Measurements from ENCODE around the gene HECW1.
"Not testable (repeated sequence)": the region's sequence is repeated elsewhere in the genome, so short reads cannot be mapped to it uniquely, and the experiment has no call there.

The HECW1 gene

GRCh38 chr7:43590862-43591557, 478.6 kb downstream of the HECW1 start:
- Histone ChIP-seq H3K9ac (ENCODE audit: low read length) (no peak overlapping the region), H3K27ac (ENCODE audit: low read depth, low read length) (no peak overlapping the region)

GRCh38 chr7:43591558-43592180, 479.2 kb downstream of the HECW1 start:
- peaks cover 11% of the 10 kb centered on the region for H3K4me1 ChIP-seq (ENCODE audit: control insufficient read depth, insufficient read depth, low read length)
- no peaks in the 10 kb centered on the region for H3K9me3 ChIP-seq (ENCODE audit: control insufficient read depth, insufficient read depth, low read depth, low read length)
- no peaks in the 10 kb centered on the region for H3K27me3 ChIP-seq (ENCODE audit: control insufficient read depth, insufficient read depth, low read length)
- no peaks in the 10 kb centered on the region; the same call in none of the 2 replicates for H3K36me3 ChIP-seq (ENCODE audit: control insufficient read depth, insufficient read depth, low read length)
- no peak overlapping the region for H3K27ac ChIP-seq (ENCODE audit: low read depth, low read length)
- H3K4me3 ChIP-seq (ENCODE audit: low read depth, low read length), result no peak overlapping the region
- H3K9ac ChIP-seq (ENCODE audit: low read length), result no peak overlapping the region

More at GRCh38 chr7:43590862-43591557, 478.6 kb downstream of the HECW1 start:
- Histone ChIP-seq H3K36me3 (ENCODE audit: control insufficient read depth, insufficient read depth, low read length) (no peaks in the 10 kb centered on the region; the same call in 1 of the 2 replicates), H3K9me3 (ENCODE audit: control insufficient read depth, insufficient read depth, low read depth, low read length) (no peaks in the 10 kb centered on the region), H3K27me3 (ENCODE audit: control insufficient read depth, insufficient read depth, low read length) (no peaks in the 10 kb centered on the region), H3K4me3 (ENCODE audit: low read depth, low read length) (no peak overlapping the region), H3K4me1 (ENCODE audit: control insufficient read depth, insufficient read depth, low read length) (peaks cover 14% of the 10 kb centered on the region)

GRCh38 chr7:43592326-43592725, 479.9 kb downstream of the HECW1 start:
- Histone ChIP-seq H3K9me3 (ENCODE audit: control insufficient read depth, insufficient read depth, low read depth, low read length) (no peaks in the 10 kb centered on the region), H3K4me3 (ENCODE audit: low read depth, low read length) (no peak overlapping the region), H3K9ac (ENCODE audit: low read length) (no peak overlapping the region), H3K27ac (ENCODE audit: low read depth, low read length) (no peak overlapping the region), H3K4me1 (ENCODE audit: control insufficient read depth, insufficient read depth, low read length) (peaks cover 11% of the 10 kb centered on the region), H3K36me3 (ENCODE audit: control insufficient read depth, insufficient read depth, low read length) (peaks cover 3% of the 10 kb centered on the region), H3K27me3 (ENCODE audit: control insufficient read depth, insufficient read depth, low read length) (no peaks in the 10 kb centered on the region)

DNA sequence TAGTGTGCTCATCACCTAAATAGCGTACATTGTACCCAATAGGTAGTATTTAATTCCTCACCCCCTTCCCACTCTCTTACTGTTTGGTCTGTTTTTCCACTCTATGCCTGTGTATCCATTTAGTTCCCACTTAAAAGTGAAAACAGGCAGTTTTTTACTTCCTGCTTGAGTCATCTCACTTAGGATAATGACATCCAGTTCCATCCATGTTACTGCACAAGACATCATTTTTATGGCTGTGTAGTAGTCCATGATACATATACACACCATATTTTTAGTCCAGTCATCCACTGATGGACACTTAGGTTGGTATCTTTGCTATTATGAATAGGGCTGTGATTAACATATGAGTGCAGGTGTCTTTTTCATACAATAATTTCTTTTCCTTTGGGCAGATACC, 480.6 kb downstream of the HECW1 start:
- Histone ChIP-seq H3K27ac (ENCODE audit: low read depth, low read length) (no peak overlapping the region), H3K9ac (ENCODE audit: low read length) (no peak overlapping the region), H3K36me3 (ENCODE audit: control insufficient read depth, insufficient read depth, low read length) (peaks cover 10% of the 10 kb centered on the region), H3K27me3 (ENCODE audit: control insufficient read depth, insufficient read depth, low read length) (no peaks in the 10 kb centered on the region), H3K4me3 (ENCODE audit: low read depth, low read length) (no peak overlapping the region), H3K9me3 (ENCODE audit: control insufficient read depth, insufficient read depth, low read depth, low read length) (no peaks in the 10 kb centered on the region), H3K4me1 (ENCODE audit: control insufficient read depth, insufficient read depth, low read length) (peaks cover 11% of the 10 kb centered on the region)

DNA sequence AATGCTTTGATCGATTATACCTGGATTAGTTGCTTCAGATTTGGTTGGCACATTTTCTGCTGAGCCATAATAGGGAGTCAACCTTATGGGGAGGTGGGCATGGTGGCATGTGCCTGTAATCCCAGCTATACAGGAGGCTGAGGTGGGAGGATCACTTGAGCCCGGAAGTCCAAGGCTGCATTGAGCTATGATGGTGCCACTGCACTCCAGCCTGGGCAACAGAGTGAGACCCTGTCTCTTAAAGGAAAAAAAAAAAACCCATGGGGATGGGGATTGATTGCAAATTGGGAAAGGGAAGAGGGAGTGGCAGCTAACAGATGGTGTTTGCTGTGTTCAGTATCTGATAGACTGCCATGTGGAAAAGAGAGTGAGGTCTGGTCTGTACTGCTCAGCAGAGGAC, 481.6 kb downstream of the HECW1 start:
- Histone ChIP-seq H3K27ac (ENCODE audit: low read depth, low read length) (no peak overlapping the region), H3K9ac (ENCODE audit: low read length) (no peak overlapping the region), H3K9me3 (ENCODE audit: control insufficient read depth, insufficient read depth, low read depth, low read length) (no peaks in the 10 kb centered on the region), H3K4me3 (ENCODE audit: low read depth, low read length) (no peak overlapping the region), H3K27me3 (ENCODE audit: control insufficient read depth, insufficient read depth, low read length) (no peaks in the 10 kb centered on the region), H3K4me1 (ENCODE audit: control insufficient read depth, insufficient read depth, low read length) (peaks cover 7% of the 10 kb centered on the region), H3K36me3 (ENCODE audit: control insufficient read depth, insufficient read depth, low read length) (peaks cover 11% of the 10 kb centered on the region)

DNA sequence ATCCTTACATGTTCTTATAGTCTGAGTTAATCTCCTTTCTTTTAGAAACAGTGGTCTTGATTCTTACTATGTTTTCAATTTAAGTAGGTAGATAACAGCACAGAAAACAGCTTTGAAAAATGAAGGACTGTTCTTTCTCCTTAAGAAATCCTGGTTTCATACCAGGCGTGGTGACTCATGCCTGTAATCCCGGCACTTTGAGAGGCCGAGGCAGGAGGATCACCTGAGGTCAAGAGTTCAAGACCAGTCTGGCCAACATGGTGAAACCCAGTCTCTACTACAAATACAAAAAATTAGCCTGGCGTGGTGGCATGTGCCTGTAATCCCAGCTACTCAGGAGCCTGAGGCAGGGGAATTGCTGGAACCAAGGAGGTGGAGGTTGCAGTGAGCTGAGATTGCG, 484.0 kb downstream of the HECW1 start:
- H3K27ac ChIP-seq (ENCODE audit: low read depth, low read length); H3K9me3 ChIP-seq (ENCODE audit: control insufficient read depth, insufficient read depth, low read depth, low read length); H3K4me3 ChIP-seq (ENCODE audit: low read depth, low read length); H3K9ac ChIP-seq (ENCODE audit: low read length); H3K27me3 ChIP-seq (ENCODE audit: control insufficient read depth, insufficient read depth, low read length); H3K4me1 ChIP-seq (ENCODE audit: control insufficient read depth, insufficient read depth, low read length): not testable (repeated sequence)
- H3K36me3 ChIP-seq (ENCODE audit: control insufficient read depth, insufficient read depth, low read length), result peaks cover 14% of the 10 kb centered on the region

GRCh38 chr7:43600056-43600455, 487.6 kb downstream of the HECW1 start:
- Histone ChIP-seq H3K4me1 (ENCODE audit: control insufficient read depth, insufficient read depth, low read length) (peaks cover 8% of the 10 kb centered on the region), H3K36me3 (ENCODE audit: control insufficient read depth, insufficient read depth, low read length) (peaks cover 16% of the 10 kb centered on the region), H3K27ac (ENCODE audit: low read depth, low read length) (no peak overlapping the region), H3K9me3 (ENCODE audit: control insufficient read depth, insufficient read depth, low read depth, low read length) (peaks cover 5% of the 10 kb centered on the region), H3K9ac (ENCODE audit: low read length) (no peak overlapping the region), H3K4me3 (ENCODE audit: low read depth, low read length) (no peak overlapping the region), H3K27me3 (ENCODE audit: control insufficient read depth, insufficient read depth, low read length) (no peaks in the 10 kb centered on the region)

GRCh38 chr7:43602256-43602655, 489.8 kb downstream of the HECW1 start:
- peaks cover 8% of the 10 kb centered on the region for H3K4me1 ChIP-seq (ENCODE audit: control insufficient read depth, insufficient read depth, low read length)
- no peak overlapping the region for H3K4me3 ChIP-seq (ENCODE audit: low read depth, low read length)
- H3K27ac ChIP-seq (ENCODE audit: low read depth, low read length), result no peak overlapping the region
- H3K9me3 ChIP-seq (ENCODE audit: control insufficient read depth, insufficient read depth, low read depth, low read length), result peaks cover 5% of the 10 kb centered on the region
- peaks cover 14% of the 10 kb centered on the region for H3K36me3 ChIP-seq (ENCODE audit: control insufficient read depth, insufficient read depth, low read length)
- H3K9ac ChIP-seq (ENCODE audit: low read length), result no peak overlapping the region
- H3K27me3 ChIP-seq (ENCODE audit: control insufficient read depth, insufficient read depth, low read length), result no peaks in the 10 kb centered on the region

GRCh38 chr7:43604251-43604650, 491.8 kb downstream of the HECW1 start:
- Histone ChIP-seq H3K27me3 (ENCODE audit: control insufficient read depth, insufficient read depth, low read length) (no peaks in the 10 kb centered on the region), H3K4me1 (ENCODE audit: control insufficient read depth, insufficient read depth, low read length) (peaks cover 8% of the 10 kb centered on the region), H3K36me3 (ENCODE audit: control insufficient read depth, insufficient read depth, low read length) (peaks cover 17% of the 10 kb centered on the region), H3K4me3 (ENCODE audit: low read depth, low read length) (no peak overlapping the region), H3K9ac (ENCODE audit: low read length) (no peak overlapping the region), H3K27ac (ENCODE audit: low read depth, low read length) (no peak overlapping the region), H3K9me3 (ENCODE audit: control insufficient read depth, insufficient read depth, low read depth, low read length) (peaks cover 5% of the 10 kb centered on the region)

GRCh38 chr7:43609097-43609496, 496.6 kb downstream of the HECW1 start:
- Histone ChIP-seq H3K4me3 (ENCODE audit: low read depth, low read length) (no peak overlapping the region), H3K9ac (ENCODE audit: low read length) (no peak overlapping the region), H3K27me3 (ENCODE audit: control insufficient read depth, insufficient read depth, low read length) (no peaks in the 10 kb centered on the region), H3K27ac (ENCODE audit: low read depth, low read length) (no peak overlapping the region), H3K36me3 (ENCODE audit: control insufficient read depth, insufficient read depth, low read length) (peaks cover 32% of the 10 kb centered on the region), H3K4me1 (ENCODE audit: control insufficient read depth, insufficient read depth, low read length) (no peaks in the 10 kb centered on the region), H3K9me3 (ENCODE audit: control insufficient read depth, insufficient read depth, low read depth, low read length) (peaks cover 4% of the 10 kb centered on the region)

GRCh38 chr7:43612128-43612527, 499.7 kb downstream of the HECW1 start:
- Histone ChIP-seq H3K9ac (ENCODE audit: low read length) (no peak overlapping the region), H3K4me3 (ENCODE audit: low read depth, low read length) (no peak overlapping the region), H3K9me3 (ENCODE audit: control insufficient read depth, insufficient read depth, low read depth, low read length) (no peaks in the 10 kb centered on the region), H3K27ac (ENCODE audit: low read depth, low read length) (no peak overlapping the region), H3K36me3 (ENCODE audit: control insufficient read depth, insufficient read depth, low read length) (peaks cover 39% of the 10 kb centered on the region), H3K4me1 (ENCODE audit: control insufficient read depth, insufficient read depth, low read length) (no peaks in the 10 kb centered on the region), H3K27me3 (ENCODE audit: control insufficient read depth, insufficient read depth, low read length) (no peaks in the 10 kb centered on the region)

All from HUES6 (cell line).